SK-N-SH (cell line): ENCODE results near the gene RBM28. TPM values are rescaled to one million over a fixed set of nuclear protein-coding genes. Genes with fewer than 3 reads are reported as not detected.

Source experiments
- CTCF ChIA-PET: fragments of 300-600, 350-600 bp; formaldehyde crosslinking; extraction: SDS; loops from one replicate; lab custom pipeline; 2021; lab: Yijun Ruan, JAX
- POLR2A ChIA-PET: fragments of 350-600 bp; sonication (Branson Sonifier 250); formaldehyde crosslinking; extraction: SDS; loops from one replicate; lab custom pipeline; 2020; ENCODE audit warnings: antibody characterized with exemption, inconsistent platforms; lab: Yijun Ruan, JAX
- DNase-seq: peaks from one replicate; pipeline ENCODE4 v3.0.0; 2012
- H2AFZ ChIP-seq: fragments of 200-600 bp; sonication (generic); 2 replicates; pipeline ENCODE4 v1.8.1; 2016; ENCODE audit warnings: antibody characterized with exemption, mild to moderate bottlenecking, low read depth
- H3F3A ChIP-seq: fragments of 200-600 bp; sonication (generic); replicated peaks from 2 replicates; pipeline ENCODE3; 2016; ENCODE audit warnings: antibody characterized with exemption, mild to moderate bottlenecking; ENCODE audit not compliant: insufficient read depth
- H3K27ac ChIP-seq, 2 experiments: fragments of 200-500 bp in 1 of 2; fragments of 200-600 bp in 1 of 2; sonication (Bioruptor generic) in 1 of 2; sonication (generic), shearing (Covaris generic) in 1 of 2; 2 replicates each; pipeline versions ENCODE4 v1.5.1 to v1.6.1; 2014 to 2016; ENCODE audit warnings: low read depth in 2 of 2, inconsistent platforms in 1 of 2, low read length in 1 of 2, mild to moderate bottlenecking in 1 of 2, mixed read lengths in 1 of 2
- H3K27me3 ChIP-seq: fragments of 200-600 bp; sonication (generic), shearing (Covaris generic); 2 replicates; pipeline ENCODE4 v1.6.1; 2016; ENCODE audit warnings: mixed run types; ENCODE audit not compliant: insufficient read depth
- H3K36me3 ChIP-seq, 2 experiments: fragments of 200-500 bp in 1 of 2; fragments of 200-600 bp in 1 of 2; sonication (Bioruptor generic) in 1 of 2; sonication (generic) in 1 of 2; replicated peaks in 1 of 2; 2 replicates each; pipeline versions ENCODE3 to v1.5.1; 2014 to 2016; ENCODE audit warnings: low read length in 1 of 2, mild to moderate bottlenecking in 1 of 2; ENCODE audit not compliant: insufficient read depth in 2 of 2, control insufficient read depth in 1 of 2
- H3K4me1 ChIP-seq, 2 experiments: fragments of 200-500 bp in 1 of 2; fragments of 200-600 bp in 1 of 2; sonication (Bioruptor generic) in 1 of 2; sonication (generic), shearing (Covaris generic) in 1 of 2; 2 replicates each; pipeline versions ENCODE4 v1.5.1 to v1.6.1; 2014 to 2016; ENCODE audit warnings: low read depth in 1 of 2, low read length in 1 of 2, mixed run types in 1 of 2; ENCODE audit not compliant: insufficient read depth in 2 of 2, control insufficient read depth in 1 of 2
- H3K4me2 ChIP-seq: fragments of 200-600 bp; sonication (generic), shearing (Covaris generic); 2 replicates; pipeline ENCODE4 v1.6.1; 2017; ENCODE audit warnings: mixed run types
- H3K4me3 ChIP-seq, 2 experiments: fragments of 200-500 bp in 1 of 2; fragments of 200-600 bp in 1 of 2; sonication (Bioruptor generic) in 1 of 2; sonication (generic), shearing (Covaris generic) in 1 of 2; 2 replicates each; pipeline versions ENCODE4 v1.5.1 to v1.8.1; 2014 to 2016; ENCODE audit warnings: low read depth in 2 of 2, inconsistent platforms in 1 of 2, low read length in 1 of 2, mild to moderate bottlenecking in 1 of 2, mixed read lengths in 1 of 2, moderate library complexity in 1 of 2
- H3K79me2 ChIP-seq: fragments of 200-600 bp; sonication (generic); 2 replicates; pipeline ENCODE4 v1.8.1; 2017; ENCODE audit warnings: mild to moderate bottlenecking; ENCODE audit not compliant: insufficient read depth
- H3K9ac ChIP-seq: fragments of 200-600 bp; sonication (generic); 2 replicates; pipeline ENCODE4 v1.6.1; 2017; ENCODE audit warnings: mixed run types
- H3K9me2 ChIP-seq: fragments of 200-600 bp; sonication (generic); 2 replicates; pipeline ENCODE4 v1.6.1; 2017; ENCODE audit warnings: mixed run types
- H3K9me3 ChIP-seq: fragments of 200-600 bp; sonication (generic); 2 replicates; pipeline ENCODE4 v1.6.1; 2017; ENCODE audit warnings: mixed run types, mild to moderate bottlenecking, moderate library complexity
- H4K20me1 ChIP-seq: fragments of 200-600 bp; sonication (generic); 2 replicates; pipeline ENCODE4 v1.6.1; 2017; ENCODE audit warnings: mild to moderate bottlenecking, mixed run types; ENCODE audit not compliant: insufficient read depth
- CHD2 ChIP-seq: fragments of 150-350 bp; IDR thresholded peaks from 2 replicates; pipeline ENCODE4 v1.6.1; 2018; ENCODE audit warnings: low read length; ENCODE audit not compliant: partially characterized antibody
- CTCF ChIP-seq: fragments of 200-600 bp; sonication (generic); IDR thresholded peaks from 2 replicates; pipeline ENCODE4 v1.6.1; 2017; ENCODE audit warnings: antibody characterized with exemption, mild to moderate bottlenecking, moderate library complexity
- ELF1 ChIP-seq: IDR thresholded peaks from 2 replicates; pipeline ENCODE4 v1.4.0; 2012
- EP300 ChIP-seq, 2 experiments: IDR thresholded peaks; 2 replicates each; pipeline versions ENCODE4 v1.4.0 to v1.6.1; 2012; ENCODE audit warnings: borderline replicate concordance in 1 of 2, low read depth in 1 of 2, low read length in 1 of 2
- EZH2phosphoT487 ChIP-seq: fragments of 200-600 bp; sonication (generic); IDR thresholded peaks from 2 replicates; pipeline ENCODE4 v1.6.1; 2017; ENCODE audit warnings: low read depth, mixed run types, mild to moderate bottlenecking, antibody characterized with exemption, moderate library complexity, borderline replicate concordance
- GABPA ChIP-seq: IDR thresholded peaks from 2 replicates; pipeline ENCODE4 v1.4.0; 2012; ENCODE audit warnings: low read depth, mild to moderate bottlenecking
- MEF2A ChIP-seq: IDR thresholded peaks from 2 replicates; pipeline ENCODE4 v1.4.0; 2012; ENCODE audit warnings: low read depth, borderline replicate concordance
- NFIC ChIP-seq: IDR thresholded peaks from 2 replicates; pipeline ENCODE4 v1.4.0; 2012; ENCODE audit warnings: borderline replicate concordance
- RAD21 ChIP-seq: IDR thresholded peaks from 2 replicates; pipeline ENCODE4 v1.6.1; 2012; ENCODE audit warnings: mild to moderate bottlenecking, low read length
- REST ChIP-seq: IDR thresholded peaks from 2 replicates; pipeline ENCODE4 v1.6.1; 2012; ENCODE audit warnings: mild to moderate bottlenecking, low read depth, low read length, moderate library complexity
- TAF1 ChIP-seq: IDR thresholded peaks from 2 replicates; pipeline ENCODE4 v1.6.1; 2012; ENCODE audit warnings: low read depth, mild to moderate bottlenecking, low read length, moderate library complexity, borderline replicate concordance
- TCF12 ChIP-seq: IDR thresholded peaks from 2 replicates; pipeline ENCODE4 v1.4.0; 2012
- WGBS: methylation state at CpG from one replicate; pipeline ENCODE4 v1.1.6; 2017; ENCODE audit warnings: low lambda C conversion rate; 5-methylcytosine and 5-hydroxymethylcytosine counted together
- polyA plus RNA-seq, 3 experiments: library from polyadenylated mRNA; depleted of rRNA; stranded (reverse); fragments of >200 nt; gene quantifications; 2 replicates each; pipeline ENCODE4 v1.2.3, GENCODE V29; 2012

The RBM28 gene
- polyA plus RNA-seq, 1 of the 3 experiments (the other 2 are of a cell fraction), result 29.1 TPM

- no peak overlapping the region for H3K4me2 ChIP-seq
- H3K79me2 ChIP-seq, result no peaks in the 10 kb centered on the region
- no peaks in the 10 kb centered on the region; the same call in 1 of the 2 replicates for H3K9me3 ChIP-seq
- no peaks in the 10 kb centered on the region for H4K20me1 ChIP-seq
- POLR2A ChIA-PET, result no interaction called here
- CTCF ChIA-PET, result interaction anchor here (1.1 kb wide), 1 partner anchor 7 kb away, joined by 3 read pairs; no protein-coding TSS in a partner anchor
- H3K9ac ChIP-seq, result no peak overlapping the region
- H3F3A ChIP-seq, result no peaks in the 10 kb centered on the region
- no peaks in the 10 kb centered on the region for H3K9me2 ChIP-seq
- peaks cover 0 to 4% of the 10 kb centered on the region in 2 experiments for H3K36me3 ChIP-seq
- H3K27me3 ChIP-seq, result no peaks in the 10 kb centered on the region
- no peaks in the 10 kb centered on the region for H3K4me1 ChIP-seq
- no peak overlapping the region for H3K4me3 ChIP-seq
- no peak for DNase-seq
- no peak overlapping the region for H3K27ac ChIP-seq
- 69% methylated on average over 6 of the region's 6 CpGs for WGBS
- TF ChIP-seq CHD2 (no peak), RAD21 (no peak), MEF2A (no peak), TCF12 (no peak), EP300 (IDR thresholded peaks at IDR 0.05; ENCODE audit: borderline replicate concordance in 1 of 2, low read depth in 1 of 2, low read length in 1 of 2) (no peak), NFIC (no peak), CTCF (no peak), ELF1 (no peak), EZH2phosphoT487 (no peak), GABPA (no peak), REST (no peak), TAF1 (no peak)
- no peak overlapping the region for H2AFZ ChIP-seq
Observed at GRCh38 chr7:128279124-128279713, 64.5 kb downstream of the RBM28 start.
